HepG2 (cell line): ENCODE data around the gene HLA-DRB1.

Experiments
- ARHGAP35 ChIP-seq: sonication (generic); formaldehyde crosslinking; IDR thresholded peaks from 2 replicates; pipeline ENCODE4 v1.9.0; 2022; ENCODE audit warnings: mild to moderate bottlenecking, inconsistent platforms, moderate library complexity, missing genetic modification reagents, borderline replicate concordance
- GLI4 ChIP-seq: sonication (generic); formaldehyde crosslinking; IDR thresholded peaks from 2 replicates; pipeline ENCODE4 v1.5.1; 2020; ENCODE audit warnings: missing genetic modification reagents, mild to moderate bottlenecking, moderate library complexity, borderline replicate concordance
- HCFC1 ChIP-seq: fragments of 150-350 bp; IDR thresholded peaks from 2 replicates; pipeline ENCODE4 v1.6.1; 2014; ENCODE audit warnings: low read depth, low read length
- KDM1A ChIP-seq: IDR thresholded peaks from 2 replicates; pipeline ENCODE4 v1.6.1; 2016; ENCODE audit warnings: missing compliant biosample characterization
- POLR2A ChIP-seq, 2 experiments: IDR thresholded peaks; 2 replicates each; pipeline ENCODE4 v1.6.1; 2011; ENCODE audit warnings: low read depth in 2 of 2, low read length in 2 of 2, mild to moderate bottlenecking in 1 of 2, moderate library complexity in 1 of 2; ENCODE audit not compliant: insufficient read depth in 1 of 2
- SP140L ChIP-seq: sonication (generic); formaldehyde crosslinking; IDR thresholded peaks from 2 replicates; pipeline ENCODE4 v1.4.0; 2020; ENCODE audit warnings: missing genetic modification reagents, borderline replicate concordance
- ZNF234 ChIP-seq: sonication (generic); formaldehyde crosslinking; conservative IDR thresholded peaks from 2 replicates; pipeline ENCODE4 v1.5.1; 2020; ENCODE audit warnings: mild to moderate bottlenecking, missing genetic modification reagents

DNA sequence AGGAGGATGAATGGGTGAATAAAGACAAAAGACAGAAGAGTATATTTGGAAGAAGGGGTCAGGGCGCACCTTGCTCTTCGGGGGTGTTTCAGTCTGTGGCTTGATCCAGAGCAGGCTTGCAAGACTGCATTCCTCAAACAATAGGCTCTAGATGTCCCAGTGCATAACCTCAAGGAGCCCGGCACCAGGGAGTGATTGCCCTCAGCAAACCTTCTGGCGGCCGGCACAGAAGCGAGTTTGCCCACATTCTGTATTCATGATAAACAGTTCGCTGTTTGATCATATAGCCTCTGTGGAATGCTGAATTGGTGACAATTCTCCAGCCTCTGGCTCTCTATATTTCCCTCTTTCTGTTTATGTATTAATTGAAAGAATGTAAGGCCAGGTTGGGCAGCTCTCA lies 29.9 kb downstream of the HLA-DRB1 start:
- TF ChIP-seq POLR2A (IDR thresholded peaks at IDR 0.05; ENCODE audit: insufficient read depth in 1 of 2, low read depth in 2 of 2, low read length in 2 of 2), result no peak
- TF ChIP-seq GLI4 (CRISPR knock-in tag), result no peak
- TF ChIP-seq SP140L (CRISPR knock-in tag), result no peak
- no peak for TF ChIP-seq ZNF234 (CRISPR knock-in tag)
- no peak for TF ChIP-seq HCFC1
- TF ChIP-seq ARHGAP35, result no peak
- no peak for TF ChIP-seq KDM1A (CRISPR knock-in tag)
